Ureter (tissue), 1 donor: ENCODE measurements around the gene KCND1. TPM values are rescaled to one million over a fixed set of nuclear protein-coding genes. Genes with fewer than 3 reads are reported as not detected.

ENCODE experiments used
- DNase-seq: peaks from one replicate; pipeline ENCODE4 v3.0.0-alpha.2; 2020; ENCODE audit warnings: low spot score
- total RNA-seq: library from RNA; stranded (reverse); gene quantifications from one replicate; pipeline ENCODE4 v1.2.4, GENCODE V29; 2023
- donor health status: DM: yes; HTN: yes; CAD: no.

KCND1 gene
- total RNA-seq, 1 donor from 2014 or later: 3.4 TPM

DNA sequence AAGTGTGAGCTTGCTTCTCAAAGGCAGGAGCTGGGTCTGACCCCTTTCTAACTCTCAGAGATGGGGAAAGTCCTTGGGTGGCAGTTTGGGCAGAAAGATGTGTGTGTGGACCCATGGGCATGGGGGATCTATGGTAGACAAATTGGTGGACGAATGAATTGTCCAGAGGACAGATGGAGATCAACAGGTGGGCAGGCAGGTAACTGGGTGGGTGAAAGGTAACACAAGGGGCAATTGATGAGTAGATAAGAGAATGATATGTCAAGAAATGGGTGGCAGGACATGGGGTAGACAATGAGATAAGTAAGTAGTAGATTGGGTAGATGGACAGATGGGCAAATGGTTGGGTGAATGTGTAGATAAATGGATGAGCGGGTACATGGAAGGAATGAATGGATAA, 2.9 kb upstream of the KCND1 start:
- no peak for DNase-seq

DNA sequence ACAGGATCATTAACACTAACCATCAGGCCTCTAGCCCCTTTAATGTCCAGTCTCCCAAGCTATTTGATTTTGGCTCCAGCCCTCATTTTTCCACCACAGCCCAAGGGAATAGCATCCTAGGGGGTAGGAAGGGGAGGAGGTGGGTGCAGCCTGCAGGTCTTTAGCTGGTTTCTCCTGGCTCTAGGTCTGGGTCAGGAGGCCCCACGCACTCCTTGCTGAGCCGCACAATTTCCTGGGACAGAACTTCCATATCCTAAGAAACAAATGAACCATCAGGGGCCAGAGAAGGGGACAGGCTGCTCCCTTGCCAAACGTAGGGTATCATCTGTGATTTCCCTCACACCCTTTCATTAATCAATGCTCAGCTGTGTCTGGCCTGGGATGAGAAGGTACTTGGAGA, 2.4 kb upstream of the KCND1 start:
- DNase-seq: no peak

DNA sequence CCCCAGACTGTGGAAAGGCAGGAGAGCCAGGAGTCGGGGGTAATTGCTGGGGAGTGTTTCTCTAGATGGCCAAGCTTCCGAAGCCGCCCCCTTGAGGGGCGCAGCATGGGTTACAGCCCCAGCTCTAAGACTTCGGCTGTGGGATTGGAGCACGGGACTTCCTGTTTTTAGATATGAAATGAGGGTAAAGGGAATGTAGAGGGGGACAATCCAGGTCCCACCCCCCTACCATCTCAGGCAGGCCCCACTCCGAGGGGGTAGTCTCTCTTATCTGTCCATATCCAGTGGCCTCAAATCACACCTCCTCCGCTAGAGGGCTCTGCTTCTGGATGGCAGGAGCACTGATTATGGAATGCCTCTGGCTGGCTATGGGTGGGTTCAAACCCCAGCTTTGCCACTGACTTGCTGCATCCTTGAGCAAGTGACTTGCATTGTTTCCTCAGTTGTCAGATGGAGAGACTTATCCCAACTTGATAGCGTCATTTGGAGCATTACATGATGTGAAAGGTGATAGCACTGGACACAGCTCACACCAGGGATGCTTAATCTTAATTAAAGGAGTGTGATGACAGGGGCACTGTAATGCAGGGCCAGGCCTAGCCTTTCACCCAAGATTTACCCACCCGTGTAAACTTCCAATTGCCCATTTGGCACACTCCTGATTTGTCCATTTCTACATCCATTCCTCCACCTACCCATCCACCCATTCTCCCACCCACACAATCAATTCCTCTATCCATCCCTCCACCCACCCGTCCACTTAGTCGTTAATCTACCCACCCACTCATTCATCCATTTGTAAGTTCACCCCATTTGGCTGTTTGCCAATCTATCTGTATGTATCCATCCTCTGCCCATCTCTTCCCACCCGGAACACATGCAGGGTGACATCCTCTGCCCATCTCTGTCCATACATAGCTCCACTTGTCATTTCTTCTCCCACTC, 848 bp upstream of the KCND1 start:
- DNase-seq: peak; percentile 52

GRCh38 chrX:48969471-48969870, 2.2 kb downstream of the KCND1 start:
- DNase-seq: no peak

DNA sequence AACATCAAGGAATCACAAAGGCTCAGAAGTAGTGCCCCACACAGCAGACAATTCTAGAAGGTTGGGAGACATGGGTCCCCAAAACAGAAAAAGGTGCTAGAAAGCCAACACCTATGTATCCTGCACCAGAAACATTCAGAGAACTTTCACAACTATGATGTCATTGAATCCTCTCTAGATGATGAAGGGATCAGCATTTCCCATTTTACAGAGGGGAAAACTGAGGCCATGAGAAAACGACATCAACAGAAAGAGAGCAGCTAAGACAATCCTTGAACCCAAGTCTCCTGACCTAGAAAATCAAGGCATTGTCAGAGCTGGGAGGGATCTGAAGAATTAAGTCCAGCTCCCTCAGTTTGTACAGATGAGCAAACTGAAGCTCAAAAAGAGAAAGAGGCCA, 3.3 kb downstream of the KCND1 start:
- DNase-seq: no peak

DNA sequence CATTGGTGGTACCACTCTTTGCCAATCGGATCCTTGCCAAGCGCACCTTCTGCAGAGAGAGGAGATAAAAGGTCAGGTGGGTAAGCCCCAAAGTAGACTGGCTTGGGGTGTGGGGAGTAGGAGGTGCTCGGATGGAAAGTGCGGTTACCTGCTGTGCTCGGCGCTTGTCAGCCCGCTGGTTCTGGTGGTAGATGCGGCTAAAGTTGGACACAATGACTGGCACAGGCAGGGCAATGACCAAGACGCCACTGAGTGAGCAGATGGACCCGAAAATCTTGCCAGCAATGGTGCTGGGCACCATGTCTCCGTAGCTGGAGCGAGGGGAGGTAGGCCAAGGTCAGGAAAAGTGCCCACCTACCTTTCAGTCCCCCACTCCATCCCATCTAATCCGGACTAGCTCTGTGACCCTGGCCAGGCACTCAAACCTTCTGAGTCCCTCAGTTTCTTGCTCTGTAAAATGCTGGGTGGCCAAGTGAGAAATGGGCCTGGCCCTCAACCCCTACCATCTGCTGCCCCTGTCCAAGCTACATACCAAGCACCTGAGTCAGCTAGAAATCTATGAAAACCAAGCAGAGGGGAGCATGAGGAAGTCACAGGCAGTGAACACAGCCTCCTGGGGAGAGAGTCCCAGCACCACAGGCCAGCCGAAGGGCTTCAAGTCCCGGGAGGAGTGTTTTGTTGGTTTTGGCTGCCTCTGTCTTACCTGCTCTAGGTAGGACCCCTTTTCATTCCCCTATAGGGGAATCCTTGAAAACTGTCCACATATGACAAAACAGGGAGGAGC, 4.7 kb downstream of the KCND1 start:
- no peak for DNase-seq

DNA sequence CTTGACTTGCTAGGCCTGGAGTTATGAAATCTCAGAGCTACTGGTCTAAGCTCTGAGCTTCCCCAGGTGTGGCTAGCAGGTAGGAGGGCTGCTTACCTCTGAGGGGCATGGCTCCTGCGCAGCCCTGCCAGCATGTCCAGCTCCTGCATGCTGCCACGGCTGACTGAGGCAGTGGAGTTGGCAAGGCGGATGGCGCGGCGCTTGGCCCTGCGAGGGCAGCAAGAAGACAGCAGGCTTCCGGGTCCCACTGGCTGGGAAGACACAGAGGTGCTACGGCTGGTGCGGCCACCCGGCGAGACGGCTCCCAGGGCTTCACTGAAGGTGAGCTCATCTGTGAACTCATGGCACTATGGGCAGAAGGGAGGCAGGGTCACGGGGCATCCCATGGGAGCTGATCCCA, 5.7 kb downstream of the KCND1 start:
- DNase-seq: no peak

DNA sequence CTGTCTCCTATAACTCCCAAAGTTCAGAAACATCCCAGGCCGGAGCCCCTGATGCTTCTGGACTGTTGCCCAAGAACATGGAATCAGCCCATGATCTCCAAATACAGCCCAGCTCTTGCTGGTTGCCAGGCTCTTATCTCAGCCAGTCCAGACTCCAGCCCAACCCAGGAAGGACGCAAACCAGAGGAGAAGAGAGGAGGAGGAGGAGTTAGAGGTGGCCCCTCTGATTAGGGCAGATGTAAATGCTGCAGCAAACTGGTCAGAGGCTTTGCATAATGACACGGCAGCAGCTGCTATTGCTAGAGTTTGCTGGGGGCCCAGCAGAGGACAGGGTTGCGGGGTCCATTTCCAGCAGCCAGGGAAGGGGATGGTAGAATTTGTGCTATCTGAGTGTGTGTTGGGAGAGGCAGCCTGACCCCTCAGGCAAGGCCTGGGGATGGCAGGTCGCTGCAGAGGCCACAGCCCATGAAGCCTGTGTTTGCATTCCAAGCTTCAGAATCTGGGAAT, 10.0 kb downstream of the KCND1 start:
- no peak for DNase-seq

- no peak for DNase-seq
These were observed 11.4 kb downstream of the KCND1 start for GRCh38 chrX:48960291-48960690.

DNA sequence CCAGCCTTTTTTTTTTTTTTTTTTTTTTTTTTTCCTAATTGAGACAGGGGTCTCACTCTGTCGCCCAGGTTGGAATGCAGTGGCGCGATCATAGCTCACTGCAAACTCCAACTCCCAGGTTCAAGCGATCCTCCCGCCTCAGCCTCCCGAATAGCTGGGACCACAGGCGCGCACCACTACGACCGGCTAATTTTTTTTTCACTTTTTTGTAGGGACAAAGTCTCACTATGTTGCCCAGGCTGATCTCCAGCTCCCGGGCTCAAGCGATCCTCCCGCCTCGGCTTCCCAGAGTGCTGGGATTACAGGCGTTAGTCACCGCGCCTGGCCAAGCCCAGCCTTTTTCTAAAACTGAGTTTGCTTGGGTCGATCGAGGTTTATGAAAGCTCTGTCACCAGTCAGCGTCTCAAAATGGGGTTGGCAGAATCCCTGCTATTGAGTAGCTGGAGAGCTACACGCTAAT, 13.0 kb downstream of the KCND1 start:
- DNase-seq: no peak

DNA sequence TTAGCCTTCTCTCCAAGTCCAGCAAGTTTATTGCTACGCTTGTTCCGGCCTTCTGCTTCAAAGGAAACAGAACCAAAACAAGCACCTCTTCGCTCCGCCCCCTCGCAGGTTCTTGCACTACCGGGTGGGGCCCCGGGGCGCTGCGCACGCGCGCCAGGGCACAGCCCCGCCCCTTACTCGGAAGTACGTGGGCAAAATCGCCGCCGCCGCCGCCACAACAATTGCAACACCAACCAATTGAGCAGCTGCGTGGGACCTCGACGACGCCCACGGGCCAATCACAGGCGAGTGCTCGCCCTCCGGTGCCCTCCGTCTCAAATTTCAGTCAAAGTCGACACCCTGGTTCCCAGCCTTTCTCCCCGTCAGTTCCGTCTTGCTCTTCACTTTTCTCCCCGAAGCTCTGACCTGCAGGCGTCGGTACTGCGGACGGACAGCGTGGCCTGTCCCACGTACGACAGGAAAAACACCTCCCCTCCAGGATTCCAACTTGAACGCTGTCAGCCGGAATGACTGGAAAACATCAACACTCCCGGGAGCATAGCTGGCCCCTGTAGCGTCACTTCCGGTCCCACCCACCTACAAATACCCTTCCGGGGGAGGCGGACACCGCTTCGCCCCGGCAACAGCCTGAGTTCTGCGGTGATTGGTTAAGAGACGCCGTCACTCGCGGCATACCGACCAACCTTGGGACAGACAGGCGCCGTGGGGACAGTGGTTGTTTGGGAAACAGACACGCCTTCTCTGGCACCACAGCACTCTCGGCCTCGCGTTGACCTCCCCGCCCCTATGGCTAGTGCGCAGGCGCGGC, 13.6 kb downstream of the KCND1 start:
- peak; percentile 97 for DNase-seq

- peak; percentile 70 for DNase-seq
These were observed 14.2 kb downstream of the KCND1 start, which contains the start of gene OTUD5 for GRCh38 chrX:48957477-48957826. Gene OTUD5, minus strand, starts transcription at chrX:48957607. Its CDS starts 37 bp downstream, at chrX:48957570.

DNA sequence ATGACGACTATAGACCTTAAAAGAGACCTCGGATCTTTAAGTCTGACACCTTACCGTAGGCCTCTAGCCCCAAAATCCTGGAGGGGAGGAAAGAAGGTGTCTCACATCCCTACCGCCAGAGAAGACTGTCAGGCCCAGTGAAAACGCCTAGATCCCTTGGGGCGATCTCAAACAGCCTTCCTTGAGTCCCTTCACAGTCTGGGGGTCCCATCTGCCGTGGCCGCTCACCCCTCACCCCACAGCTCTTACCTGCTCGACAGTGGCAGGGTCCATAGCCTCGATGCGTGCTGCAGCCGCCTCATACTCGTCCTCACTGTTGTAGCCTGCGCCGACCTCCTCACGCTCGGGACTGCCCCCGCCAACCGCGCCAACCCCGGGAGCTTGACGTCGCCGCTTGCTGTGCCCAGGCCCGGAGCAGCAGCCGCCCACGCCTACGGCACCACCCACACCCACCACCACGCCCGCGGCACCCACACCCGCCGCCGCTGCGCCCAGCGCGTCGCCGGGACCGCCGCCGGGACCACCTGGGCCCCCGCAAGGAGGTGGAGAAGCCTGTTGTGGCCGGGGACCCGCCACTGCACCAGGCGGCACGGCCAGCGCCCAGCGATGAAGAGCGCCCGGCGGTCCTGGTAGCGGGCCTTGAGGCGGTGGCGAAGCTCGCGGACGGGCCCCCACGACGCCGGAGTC, 14.8 kb downstream of the KCND1 start:
- DNase-seq: no peak

DNA sequence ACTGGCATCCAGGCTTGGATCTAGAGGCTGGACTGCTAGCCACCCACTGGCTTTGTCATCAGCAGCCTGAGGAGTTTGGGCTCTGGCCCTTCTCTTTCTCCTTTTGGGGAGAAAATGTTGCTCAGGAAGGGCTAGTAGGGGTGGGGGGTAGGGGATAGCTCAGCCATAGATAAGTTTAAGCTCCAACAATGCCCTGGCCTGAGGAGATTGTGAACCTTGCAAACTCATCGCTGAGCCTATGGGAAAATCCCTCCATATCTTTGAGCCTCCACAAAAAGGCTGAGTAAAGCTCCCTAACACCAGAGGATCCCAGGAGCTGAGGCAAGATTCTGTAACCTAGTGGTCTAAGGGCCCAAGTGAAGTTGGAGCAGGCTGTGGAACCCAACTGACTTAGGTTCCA, 23.1 kb downstream of the KCND1 start:
- DNase-seq: no peak

GRCh38 chrX:48945517-48946348, 25.9 kb downstream of the KCND1 start:
- peak; percentile 54 for DNase-seq

GRCh38 chrX:48942895-48943294, 28.7 kb downstream of the KCND1 start:
- DNase-seq: no peak

GRCh38 chrX:48940404-48940955, 31.2 kb downstream of the KCND1 start:
- DNase-seq: no peak

GRCh38 chrX:48939524-48940228, 32.0 kb downstream of the KCND1 start:
- no peak for DNase-seq

DNA sequence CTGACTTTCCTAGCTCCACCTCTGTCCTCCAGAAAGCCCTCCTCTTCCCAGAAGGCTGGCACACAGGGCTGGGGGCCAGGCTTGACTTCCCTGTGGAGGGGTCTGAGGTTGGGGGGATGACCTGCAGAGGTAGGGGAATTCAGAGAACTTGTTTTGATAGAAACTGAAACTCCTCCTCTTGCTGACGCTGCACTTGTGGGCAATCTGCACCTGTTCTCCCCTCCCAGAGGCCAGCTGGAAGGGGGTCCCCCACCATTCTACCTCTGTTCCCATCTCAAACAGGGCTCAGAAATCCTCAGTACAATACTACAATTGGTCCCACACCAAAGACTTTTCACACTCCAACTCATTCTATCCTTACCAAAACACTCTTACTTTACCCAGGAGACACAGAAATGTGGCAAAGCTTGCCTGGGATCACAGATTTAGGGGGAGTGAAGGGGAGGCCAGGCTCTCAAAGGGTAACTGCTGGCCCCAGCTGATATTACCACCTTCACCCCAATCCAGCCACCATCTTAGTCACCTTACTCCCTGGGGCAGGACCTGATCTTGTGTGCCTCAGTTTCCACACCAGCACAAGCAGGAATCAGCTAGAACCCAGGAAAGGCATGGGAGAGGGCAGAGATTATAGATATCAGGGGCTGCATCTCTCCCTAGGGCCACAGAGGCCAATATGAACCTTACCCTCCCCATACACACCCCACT, 32.8 kb downstream of the KCND1 start:
- no peak for DNase-seq
